ENCODE data around the gene HS1BP3.

- TF ChIP-seq, protein P1, sequence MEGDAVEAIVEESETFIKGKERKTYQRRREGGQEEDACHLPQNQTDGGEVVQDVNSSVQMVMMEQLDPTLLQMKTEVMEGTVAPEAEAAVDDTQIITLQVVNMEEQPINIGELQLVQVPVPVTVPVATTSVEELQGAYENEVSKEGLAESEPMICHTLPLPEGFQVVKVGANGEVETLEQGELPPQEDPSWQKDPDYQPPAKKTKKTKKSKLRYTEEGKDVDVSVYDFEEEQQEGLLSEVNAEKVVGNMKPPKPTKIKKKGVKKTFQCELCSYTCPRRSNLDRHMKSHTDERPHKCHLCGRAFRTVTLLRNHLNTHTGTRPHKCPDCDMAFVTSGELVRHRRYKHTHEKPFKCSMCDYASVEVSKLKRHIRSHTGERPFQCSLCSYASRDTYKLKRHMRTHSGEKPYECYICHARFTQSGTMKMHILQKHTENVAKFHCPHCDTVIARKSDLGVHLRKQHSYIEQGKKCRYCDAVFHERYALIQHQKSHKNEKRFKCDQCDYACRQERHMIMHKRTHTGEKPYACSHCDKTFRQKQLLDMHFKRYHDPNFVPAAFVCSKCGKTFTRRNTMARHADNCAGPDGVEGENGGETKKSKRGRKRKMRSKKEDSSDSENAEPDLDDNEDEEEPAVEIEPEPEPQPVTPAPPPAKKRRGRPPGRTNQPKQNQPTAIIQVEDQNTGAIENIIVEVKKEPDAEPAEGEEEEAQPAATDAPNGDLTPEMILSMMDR (IDR thresholded peaks at IDR 0.05): no peak
- TF ChIP-seq, protein P2, sequence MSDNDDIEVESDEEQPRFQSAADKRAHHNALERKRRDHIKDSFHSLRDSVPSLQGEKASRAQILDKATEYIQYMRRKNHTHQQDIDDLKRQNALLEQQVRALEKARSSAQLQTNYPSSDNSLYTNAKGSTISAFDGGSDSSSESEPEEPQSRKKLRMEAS (IDR thresholded peaks at IDR 0.05): no peak
Measured at GRCh38 chr2:20590704-20591515, 60.0 kb downstream of the HS1BP3 start.

Data from A549 (cell line).